Jurkat, Clone E6-1 (cell line): ENCODE results near the gene CCDC112.
A peak's percentile ranks its signal among the peaks of the same experiment; 100 is the strongest.

Experiments
- DNase-seq: peaks from one replicate; pipeline ENCODE4 v3.0.0-alpha.2; 2011; ENCODE audit warnings: low read depth, low spot score
- H3K4me3 ChIP-seq: 2 replicates; pipeline ENCODE4 v1.5.1; 2011; ENCODE audit warnings: mild to moderate bottlenecking, low read length, control low read depth, moderate library complexity

CCDC112 gene

DNA sequence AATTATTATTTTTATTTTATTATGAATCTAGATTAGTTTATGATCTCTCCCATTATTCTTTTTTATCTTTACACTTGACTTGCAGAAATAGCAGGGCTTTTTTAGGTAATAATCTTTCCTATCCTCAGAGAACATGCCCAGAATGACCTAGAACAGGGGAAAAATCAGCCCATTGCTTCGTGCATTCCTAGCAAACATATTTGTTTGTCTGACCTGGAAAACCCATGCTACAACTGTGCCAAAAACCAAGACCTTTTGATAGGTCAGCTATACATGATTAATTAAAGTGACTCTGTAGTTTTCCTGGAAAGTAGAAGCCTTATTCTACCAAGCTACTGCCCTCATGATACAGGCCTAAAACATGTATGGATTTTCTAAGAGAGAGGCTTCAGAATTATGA is 24.1 kb upstream of the CCDC112 start:
- DNase-seq: no peak
- H3K4me3 ChIP-seq: no peak overlapping the region

DNA sequence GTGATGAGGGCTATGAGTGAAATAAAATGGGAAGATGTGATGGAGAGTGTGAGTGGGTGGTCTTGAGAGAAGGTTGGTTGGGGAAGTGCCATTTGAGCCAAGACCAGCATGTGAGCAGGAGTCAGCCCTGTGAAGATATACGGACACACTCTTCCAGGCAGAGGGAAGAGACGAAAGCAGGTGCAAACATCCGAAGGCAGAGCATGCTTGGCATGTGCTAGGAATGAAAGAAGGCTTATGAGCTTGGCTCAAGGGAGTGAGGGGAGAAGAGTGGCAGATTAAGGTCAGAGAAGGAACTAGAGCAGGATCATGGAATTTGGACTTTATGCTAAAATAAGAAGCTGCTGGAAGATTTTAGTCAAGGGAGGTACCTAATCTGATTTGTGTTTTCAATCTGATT is 23.6 kb upstream of the CCDC112 start:
- H3K4me3 ChIP-seq: no peak overlapping the region
- DNase-seq: no peak

DNA sequence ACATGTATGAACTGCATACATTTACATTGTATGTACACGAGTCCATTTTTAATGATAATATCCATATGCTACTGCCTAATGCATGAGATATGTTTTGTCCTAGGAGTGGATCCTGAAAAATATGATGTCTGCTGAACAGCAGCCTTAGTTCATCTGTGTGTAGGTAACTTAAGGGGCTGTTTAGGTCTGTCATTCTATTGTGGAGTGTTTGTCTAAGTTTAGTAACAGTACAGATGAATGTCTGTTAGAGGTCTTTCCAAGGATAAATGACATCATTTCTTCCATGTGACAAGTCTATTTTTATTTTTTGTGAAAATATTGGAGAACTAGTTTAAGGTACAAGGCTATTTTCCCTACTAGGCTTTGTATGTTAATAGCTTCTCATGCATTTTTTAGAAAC is 22.6 kb upstream of the CCDC112 start:
- DNase-seq: no peak
- no peak overlapping the region for H3K4me3 ChIP-seq

DNA sequence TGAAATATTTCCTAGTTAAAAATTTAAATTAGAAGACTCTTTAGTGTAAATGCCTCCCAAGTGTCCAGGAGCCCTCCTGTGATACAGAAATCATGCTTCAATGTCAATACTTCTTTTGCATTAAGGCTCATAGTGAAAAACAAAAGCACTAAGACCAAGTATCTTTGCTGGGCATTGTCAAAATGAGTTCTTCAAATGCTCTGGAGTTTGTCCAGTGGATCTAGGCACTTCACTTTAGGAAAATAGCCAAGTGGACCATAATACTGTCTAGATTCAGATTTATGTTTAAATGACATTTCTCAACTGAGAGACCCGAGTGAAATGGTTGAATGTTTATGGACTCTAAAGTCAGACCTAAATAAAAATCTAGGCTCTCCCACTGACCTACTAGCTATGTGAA is 21.3 kb upstream of the CCDC112 start:
- no peak for DNase-seq
- no peak overlapping the region for H3K4me3 ChIP-seq

DNA sequence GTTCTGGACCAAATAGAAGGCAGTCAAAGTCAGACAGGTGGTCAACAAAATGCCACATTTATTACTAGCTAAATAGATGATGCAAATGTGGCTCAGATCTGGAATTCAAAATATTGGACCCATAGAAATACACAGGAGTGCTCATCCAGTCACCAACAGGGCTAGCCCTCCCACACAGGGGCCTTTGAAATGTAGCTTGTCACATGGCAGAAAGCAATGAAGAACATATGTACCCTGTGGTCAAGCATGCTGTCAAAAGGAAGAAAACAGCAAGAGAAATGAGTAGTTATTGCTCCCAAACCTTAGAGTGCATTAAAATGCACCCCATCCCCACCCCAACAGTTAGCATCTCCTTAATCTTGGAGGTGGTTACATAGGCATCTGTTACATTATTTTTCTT is 20.9 kb upstream of the CCDC112 start:
- DNase-seq: no peak
- no peak overlapping the region for H3K4me3 ChIP-seq

DNA sequence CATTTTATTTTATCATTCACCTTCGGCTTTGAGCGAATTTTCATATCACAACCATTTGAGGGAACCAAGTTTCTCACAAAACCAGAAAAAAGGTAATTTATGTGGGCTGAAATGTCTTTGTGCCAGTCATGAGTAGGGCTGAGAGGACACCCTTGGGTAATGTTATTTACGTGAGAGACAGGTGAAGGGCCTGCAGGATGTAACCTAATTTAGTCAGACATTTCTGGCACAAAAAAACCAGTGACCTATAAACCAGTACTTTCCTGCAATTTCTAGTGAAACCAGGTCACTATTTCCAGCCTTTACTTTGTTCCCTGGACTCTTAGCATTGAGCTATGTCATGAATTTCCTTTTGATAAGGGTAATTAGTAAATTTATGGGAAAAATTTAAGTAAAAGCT is 17.2 kb upstream of the CCDC112 start:
- H3K4me3 ChIP-seq: no peak overlapping the region
- DNase-seq: no peak

DNA sequence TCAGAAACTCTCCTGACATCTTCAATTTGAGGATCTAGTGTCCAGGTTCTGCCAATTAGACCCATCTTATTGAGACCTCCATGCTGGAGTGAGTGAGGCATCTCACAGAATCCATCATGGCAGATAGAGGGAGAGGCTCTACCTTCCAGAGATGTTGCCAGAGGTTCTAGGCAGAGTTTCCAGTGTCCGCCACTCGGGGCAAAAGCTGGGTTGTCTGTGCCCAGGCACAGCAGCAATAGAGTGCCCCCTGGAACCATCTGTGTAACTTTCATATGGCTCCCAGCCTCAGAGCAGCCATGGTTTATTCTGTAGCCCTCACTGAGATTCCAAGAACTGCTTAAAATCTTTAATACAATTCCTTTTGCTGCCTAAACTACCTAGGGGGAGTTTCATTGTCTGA is 16.6 kb upstream of the CCDC112 start:
- H3K4me3 ChIP-seq: no peak overlapping the region
- no peak for DNase-seq

DNA sequence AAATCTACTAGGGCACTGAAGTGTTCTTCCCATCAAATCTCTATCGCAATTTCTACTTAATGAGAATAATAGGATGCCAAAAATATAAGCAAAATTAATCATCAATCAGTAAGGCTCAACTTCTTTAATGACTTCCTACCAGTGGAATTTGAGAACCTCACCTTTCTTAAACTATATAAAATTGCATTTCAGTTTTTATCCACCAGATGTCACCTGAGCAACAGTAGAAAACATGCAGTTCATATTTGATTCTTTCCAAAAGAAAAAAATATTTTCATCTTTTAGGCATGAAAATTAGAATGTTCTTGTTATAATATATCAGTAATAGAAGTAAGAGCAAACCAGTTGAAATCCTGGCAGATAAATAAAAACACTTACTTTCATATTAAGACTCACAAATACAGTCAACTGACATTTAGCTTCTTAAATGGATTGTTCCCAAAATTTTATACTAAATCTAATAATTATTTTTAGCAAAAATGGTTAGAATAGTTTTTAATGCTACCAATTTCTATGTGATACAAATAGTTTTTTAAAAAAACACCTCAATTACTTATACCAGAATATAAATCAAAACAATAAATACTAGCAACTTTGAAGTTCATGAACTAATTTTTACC is 13.4 kb upstream of the CCDC112 start:
- no peak overlapping the region for H3K4me3 ChIP-seq
- DNase-seq: peak; percentile 36

DNA sequence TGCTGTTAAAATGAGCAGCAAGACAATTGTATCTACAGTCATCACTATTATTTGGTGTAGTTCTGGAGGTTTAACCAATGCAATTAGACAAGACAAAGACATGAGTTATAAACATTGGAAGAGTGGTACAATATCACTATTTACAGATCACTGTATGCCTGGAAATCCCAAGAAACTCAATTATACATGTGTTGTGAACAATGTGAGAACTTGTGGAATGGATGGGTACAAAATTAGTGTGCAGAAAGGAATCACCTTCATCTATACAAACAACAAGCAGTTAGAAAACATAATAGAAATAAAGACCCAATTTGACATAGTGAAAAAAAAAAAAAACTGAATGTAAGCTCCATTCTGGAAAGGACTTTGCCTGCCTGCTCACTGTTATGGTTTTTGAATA is 12.4 kb upstream of the CCDC112 start:
- DNase-seq: no peak
- no peak overlapping the region for H3K4me3 ChIP-seq

DNA sequence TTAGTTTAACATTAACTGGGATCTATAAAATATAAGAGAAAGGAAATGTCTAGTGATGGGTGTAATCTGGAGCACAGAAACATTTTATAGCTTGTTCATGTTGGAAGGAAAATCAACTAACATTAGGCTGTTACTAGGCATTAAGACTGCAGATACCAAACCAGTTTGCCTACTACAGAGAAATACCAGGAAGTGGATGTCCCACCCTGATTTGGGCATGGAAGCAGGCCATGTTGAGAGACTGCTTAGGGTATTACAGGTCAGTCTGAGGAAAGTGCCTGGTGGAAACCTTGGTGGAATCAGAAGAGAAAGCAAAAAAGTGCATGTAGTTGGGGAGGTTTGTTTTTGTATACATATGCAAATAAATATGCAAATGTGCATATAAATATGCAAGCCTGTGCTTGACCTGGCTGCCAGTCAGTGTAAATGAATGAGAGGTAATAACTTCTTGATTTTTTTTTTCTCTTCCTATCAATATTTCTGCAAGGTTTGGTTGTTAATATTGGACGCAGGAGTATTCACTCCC is 9.6 kb upstream of the CCDC112 start:
- H3K4me3 ChIP-seq: no peak overlapping the region
- no peak for DNase-seq

DNA sequence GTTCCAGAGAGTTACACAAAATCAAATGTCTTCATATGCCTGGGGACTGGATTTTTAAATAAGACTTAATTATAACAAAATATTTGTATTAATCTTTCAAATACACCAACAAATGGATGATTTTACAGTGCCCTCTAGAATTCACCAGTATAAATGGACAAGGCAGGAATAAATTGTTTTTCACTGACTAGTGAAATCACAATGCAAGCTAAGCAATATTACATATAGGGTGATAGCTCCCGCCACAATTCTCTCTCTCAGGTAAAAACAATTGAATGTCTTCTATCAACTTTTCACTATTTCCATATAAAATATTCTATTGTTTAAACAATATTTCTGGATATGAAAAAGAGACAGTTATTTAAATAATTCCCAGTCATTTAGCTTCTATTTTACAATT is 8.0 kb upstream of the CCDC112 start:
- no peak for DNase-seq
- H3K4me3 ChIP-seq: no peak overlapping the region

DNA sequence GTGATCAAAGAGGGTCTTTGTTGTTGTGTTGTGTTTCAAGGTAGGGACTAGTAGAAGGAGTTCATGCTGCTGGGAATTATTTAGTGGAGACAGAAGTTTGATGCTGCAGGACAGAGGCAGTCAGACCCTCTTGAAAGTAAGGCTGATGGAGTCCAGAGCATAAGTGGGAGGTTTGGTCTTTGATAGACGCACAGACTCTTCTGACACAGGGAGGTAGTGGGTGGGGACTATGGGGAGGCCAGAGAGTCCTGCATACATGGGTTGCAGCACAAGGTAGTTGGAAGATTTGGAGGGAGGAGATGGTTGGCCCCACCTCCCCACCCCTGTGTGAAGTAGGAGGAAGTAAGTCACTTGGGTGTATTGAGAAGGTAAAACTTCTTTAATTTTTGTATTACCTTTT is 2.4 kb upstream of the CCDC112 start:
- no peak for DNase-seq
- H3K4me3 ChIP-seq: no peak overlapping the region

DNA sequence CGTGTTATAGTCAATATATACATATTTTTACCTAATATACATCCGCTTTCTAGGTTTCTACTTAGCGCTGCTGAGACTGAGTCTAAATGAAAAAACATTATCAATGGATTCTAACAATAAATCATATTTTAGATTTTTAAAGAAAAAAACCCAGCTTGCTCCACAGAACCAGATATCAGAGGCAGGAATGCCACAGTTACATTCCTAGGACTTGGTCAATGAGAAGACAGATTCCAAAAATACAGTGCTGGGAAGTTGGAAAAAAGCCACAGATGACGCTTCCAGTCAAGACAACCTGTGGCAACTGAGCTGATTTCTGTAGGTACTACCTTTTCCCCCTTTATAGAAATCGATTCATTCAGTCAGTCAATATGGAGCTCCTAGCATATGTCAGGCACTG is 577 bp upstream of the CCDC112 start:
- DNase-seq: no peak
- H3K4me3 ChIP-seq: peak overlapping the region; percentile 25

DNA sequence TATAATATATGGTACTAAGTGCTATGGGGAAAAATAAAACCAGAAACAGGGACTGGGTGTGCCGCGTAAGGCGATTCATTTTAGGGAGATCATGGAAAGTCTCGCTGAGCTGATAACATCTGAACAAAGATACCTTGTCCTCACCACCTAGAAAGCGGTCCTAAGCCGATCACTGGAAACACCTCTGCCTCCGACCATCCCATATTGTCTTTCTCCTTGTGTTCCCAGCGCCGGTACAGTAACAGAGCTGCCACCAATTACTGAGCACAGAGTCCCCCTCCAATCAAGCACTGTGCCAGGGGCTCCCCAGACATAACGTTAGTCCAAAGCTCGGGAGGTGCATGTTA is 704 bp downstream of the CCDC112 start:
- H3K4me3 ChIP-seq: peak overlapping the region; percentile 69
- DNase-seq: no peak

DNA sequence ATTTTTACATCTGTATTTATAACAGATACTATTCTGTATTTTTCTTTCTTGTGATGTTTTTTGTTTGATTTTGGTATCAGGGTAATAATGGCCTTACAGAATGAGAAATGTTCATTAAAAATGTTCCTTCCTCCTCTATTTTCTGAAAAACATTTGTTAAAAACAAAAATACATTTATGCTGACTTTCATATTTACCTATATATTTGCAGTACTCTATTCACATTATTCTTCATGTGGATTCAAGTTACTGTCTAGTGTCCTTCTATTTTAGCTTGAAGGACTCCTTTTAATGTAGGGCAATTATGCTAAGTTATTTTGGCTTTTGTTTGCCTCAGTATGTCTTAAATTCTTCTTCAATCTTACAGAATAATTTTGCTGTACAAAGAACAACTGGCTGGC is 5.1 kb downstream of the CCDC112 start:
- no peak overlapping the region for H3K4me3 ChIP-seq
- no peak for DNase-seq

DNA sequence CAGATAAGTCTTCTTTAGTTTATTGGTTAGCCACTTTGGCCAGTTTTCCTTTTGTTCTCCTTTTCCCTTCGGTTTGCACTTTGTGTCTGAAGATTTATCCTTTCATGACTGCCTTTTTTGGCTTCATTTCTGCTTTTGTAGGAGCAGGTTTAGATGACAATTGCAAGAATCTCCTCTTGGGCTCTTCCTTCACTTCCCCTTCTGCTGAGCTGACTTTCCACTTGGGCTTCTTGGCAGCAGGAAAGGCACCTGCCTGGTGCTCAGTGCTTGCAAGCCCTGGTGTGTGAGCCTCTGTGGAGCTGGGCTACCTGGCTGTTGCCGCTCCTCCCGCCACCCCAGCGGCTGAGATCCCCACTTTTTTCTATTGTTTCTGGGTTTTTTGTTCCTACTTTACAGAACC is 7.3 kb downstream of the CCDC112 start:
- DNase-seq: no peak

DNA sequence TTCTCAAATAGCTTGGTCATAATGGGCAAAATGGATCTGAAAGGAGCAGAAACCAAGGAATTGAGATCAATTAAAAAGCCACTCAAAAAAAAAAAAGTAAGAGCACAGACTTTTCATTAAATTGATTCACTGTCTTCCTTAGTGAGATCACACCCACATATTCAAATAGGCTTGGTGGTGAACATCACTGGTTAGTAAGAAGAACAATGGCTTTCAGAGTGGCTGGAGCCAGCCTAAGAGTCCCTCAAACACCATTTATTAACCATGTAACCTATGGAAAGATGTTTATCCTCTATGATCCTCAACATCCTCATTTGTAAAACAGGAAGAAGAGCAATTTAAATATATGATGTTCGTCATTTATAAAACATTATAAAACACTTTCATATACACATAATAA is 12.4 kb downstream of the CCDC112 start:
- no peak for DNase-seq
- H3K4me3 ChIP-seq: no peak overlapping the region

More for the DNA sequence above, 7.3 kb downstream of the CCDC112 start:
- no peak overlapping the region for H3K4me3 ChIP-seq

DNA sequence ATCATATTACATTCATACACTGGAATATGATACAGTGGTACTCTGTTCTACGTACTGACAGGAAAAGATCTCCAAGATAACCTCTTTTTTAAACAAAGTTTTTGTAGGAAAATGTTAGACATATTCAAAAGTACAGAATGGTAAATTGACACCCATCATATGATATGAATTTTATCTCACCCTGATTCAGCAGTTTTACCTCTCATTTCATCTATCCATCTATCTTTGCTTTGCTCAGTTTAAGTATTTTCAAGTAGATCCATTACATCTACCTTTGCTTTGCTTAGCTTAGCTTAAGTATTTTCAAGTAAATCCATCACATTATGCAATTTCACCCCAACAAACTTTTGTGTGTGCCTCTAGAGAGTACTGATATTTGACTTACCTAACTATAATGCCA is 14.3 kb downstream of the CCDC112 start:
- H3K4me3 ChIP-seq: no peak overlapping the region
- DNase-seq: no peak

DNA sequence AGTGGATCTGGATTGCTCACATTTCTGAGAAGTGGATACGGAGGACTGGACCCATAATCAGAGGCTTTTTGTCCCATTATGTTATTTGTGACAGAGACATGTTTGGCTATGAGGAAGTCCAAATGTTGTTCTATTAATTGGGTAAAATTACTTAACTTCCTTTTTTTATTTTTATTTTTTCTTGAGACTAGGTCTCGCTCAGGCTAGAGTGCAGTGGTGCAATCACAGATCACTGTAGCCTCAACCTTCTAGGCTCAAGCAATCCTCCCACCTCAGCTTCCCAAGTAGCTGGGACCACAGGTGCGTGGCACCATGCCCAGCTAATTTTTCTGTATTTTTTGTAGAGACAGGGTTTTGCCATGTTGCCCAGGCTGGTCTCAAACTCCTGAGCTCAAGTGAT is 21.9 kb downstream of the CCDC112 start:
- DNase-seq: no peak
- no peak overlapping the region for H3K4me3 ChIP-seq

DNA sequence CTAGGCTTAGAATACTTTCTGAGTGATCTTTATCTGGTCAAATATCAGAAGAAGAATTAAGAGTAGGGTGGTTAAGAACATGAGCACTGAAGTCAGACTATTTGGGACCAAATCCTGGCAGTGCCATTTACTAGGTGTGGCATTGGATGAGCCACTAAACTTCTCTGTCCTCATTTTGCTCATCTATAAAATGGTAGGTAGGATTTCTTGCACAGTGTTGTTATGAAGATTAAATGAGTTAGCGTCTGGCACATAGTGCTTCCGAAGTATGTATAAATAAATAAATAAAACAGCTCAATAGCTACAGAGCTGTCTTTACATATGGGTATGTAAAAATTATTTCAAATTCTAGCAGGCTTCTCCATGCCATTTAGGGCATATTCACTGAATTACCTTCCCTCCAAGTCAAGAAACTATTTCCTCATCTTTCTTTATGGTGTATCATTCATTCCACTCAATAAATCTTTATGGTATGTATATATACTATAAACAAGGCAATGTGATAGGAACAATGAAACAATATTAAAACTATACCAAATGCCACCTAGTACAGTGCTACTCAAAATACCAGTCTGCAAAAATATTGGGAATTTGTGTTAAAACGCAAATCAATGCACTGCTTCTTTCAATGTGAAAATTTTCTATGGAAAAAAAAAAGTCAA is 24.0 kb downstream of the CCDC112 start:
- no peak overlapping the region for H3K4me3 ChIP-seq
- DNase-seq: no peak
